ENCODE measurements around the gene RNF125. TPM values are rescaled to one million over a fixed set of nuclear protein-coding genes. Genes with fewer than 3 reads are reported as not detected.

The RNF125 gene
- total and polyA plus RNA-seq, 10 donors: 1.8 to 12.9 (median 9.1) TPM

- Histone ChIP-seq H3K27me3 (replicated peaks in 1 of 7) (no peaks in the 10 kb centered on the region), H3K9me3 (no peaks in the 10 kb centered on the region), H3K4me3 (peak overlapping the region; percentile 86 to 98 (median 94)), H3K36me3 (peaks cover 0 to 29% (median 4%) of the 10 kb centered on the region in 6 donors), H3K27ac (peak overlapping the region; percentile 98 to 100 (median 100)), H3K4me1 (peaks cover 30 to 60% (median 51%) of the 10 kb centered on the region in 6 donors)
- 0 to 2% (median 1%) methylated on average over 11 to 77 of the region's 77 CpGs for WGBS, 5 donors
- peak; percentile 100 for DNase-seq
- TF ChIP-seq POLR2AphosphoS5 (IDR thresholded peaks at IDR 0.05) (peak; percentile 88 to 94 (median 89)), POLR2A (IDR thresholded peaks at IDR 0.05) (peak in 1 of 3 donors; percentile 57), CTCF (IDR thresholded peaks at IDR 0.05 in 8 of 11, conservative IDR thresholded peaks at IDR 0.05 in 3 of 11) (peak in 1 of 11 experiments; percentile 14)
- intact Hi-C loops (cut with DNase I; ENCODE audit: low total_unique reads): no loop called here
Measured at GRCh38 chr18:32092422-32093101, 73.9 kb downstream of the RNF125 start.

- Histone ChIP-seq H3K4me1 (peaks cover 31 to 62% (median 57%) of the 10 kb centered on the region in 6 donors), H3K36me3 (peaks cover 0 to 31% (median 4%) of the 10 kb centered on the region in 6 donors), H3K4me3 (peak overlapping the region; percentile 86 to 98 (median 94)), H3K9me3 (no peaks in the 10 kb centered on the region), H3K27me3 (replicated peaks in 1 of 7) (no peaks in the 10 kb centered on the region), H3K27ac (peak overlapping the region; percentile 98 to 100 (median 100))
- intact Hi-C loops (cut with DNase I; ENCODE audit: low total_unique reads): no loop called here
- TF ChIP-seq CTCF (IDR thresholded peaks at IDR 0.05 in 8 of 11, conservative IDR thresholded peaks at IDR 0.05 in 3 of 11) (no peak), POLR2AphosphoS5 (IDR thresholded peaks at IDR 0.05) (peak in 2 of 3 donors; percentile 54 to 67), POLR2A (IDR thresholded peaks at IDR 0.05) (no peak)
- WGBS, 5 donors: 0 to 1% (median 0%) methylated on average over 13 to 32 of the region's 32 CpGs
- DNase-seq: no peak
Measured at GRCh38 chr18:32093102-32093511, 74.5 kb downstream of the RNF125 start.

DNA sequence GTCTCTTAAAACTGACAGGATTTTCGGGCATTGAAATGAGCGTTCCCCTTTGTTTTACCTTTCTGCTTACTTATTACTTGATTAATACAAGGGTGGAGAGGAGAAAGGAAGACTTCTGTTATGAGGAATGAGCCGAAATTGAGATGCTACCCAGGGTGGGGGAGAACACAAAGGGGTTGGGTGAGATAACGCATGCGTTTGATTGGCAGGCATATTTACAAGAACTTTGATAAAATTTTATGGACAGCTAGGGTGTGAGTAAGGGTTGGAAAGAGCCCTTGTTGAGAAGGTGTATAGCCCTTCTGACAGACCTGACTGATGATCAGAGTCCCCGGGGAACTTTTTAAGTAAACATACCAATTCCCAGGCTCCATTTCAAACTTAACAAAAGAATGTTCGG lies 74.9 kb downstream of the RNF125 start:
- Histone ChIP-seq H3K4me1 (peaks cover 31 to 66% (median 60%) of the 10 kb centered on the region in 6 donors), H3K36me3 (peaks cover 0 to 35% (median 4%) of the 10 kb centered on the region in 6 donors), H3K9me3 (no peaks in the 10 kb centered on the region), H3K27me3 (replicated peaks in 1 of 7) (no peaks in the 10 kb centered on the region), H3K27ac (peak overlapping the region; percentile 98 to 100 (median 100)), H3K4me3 (peak overlapping the region; percentile 86 to 98 (median 94))
- TF ChIP-seq CTCF (IDR thresholded peaks at IDR 0.05 in 8 of 11, conservative IDR thresholded peaks at IDR 0.05 in 3 of 11) (no peak), POLR2A (IDR thresholded peaks at IDR 0.05) (no peak), POLR2AphosphoS5 (IDR thresholded peaks at IDR 0.05) (no peak)
- intact Hi-C loops (cut with DNase I; ENCODE audit: low total_unique reads): no loop called here
- WGBS, 5 donors: 7 to 14% (median 12%) methylated on average over 7 of the region's 7 CpGs
- DNase-seq: no peak

DNA sequence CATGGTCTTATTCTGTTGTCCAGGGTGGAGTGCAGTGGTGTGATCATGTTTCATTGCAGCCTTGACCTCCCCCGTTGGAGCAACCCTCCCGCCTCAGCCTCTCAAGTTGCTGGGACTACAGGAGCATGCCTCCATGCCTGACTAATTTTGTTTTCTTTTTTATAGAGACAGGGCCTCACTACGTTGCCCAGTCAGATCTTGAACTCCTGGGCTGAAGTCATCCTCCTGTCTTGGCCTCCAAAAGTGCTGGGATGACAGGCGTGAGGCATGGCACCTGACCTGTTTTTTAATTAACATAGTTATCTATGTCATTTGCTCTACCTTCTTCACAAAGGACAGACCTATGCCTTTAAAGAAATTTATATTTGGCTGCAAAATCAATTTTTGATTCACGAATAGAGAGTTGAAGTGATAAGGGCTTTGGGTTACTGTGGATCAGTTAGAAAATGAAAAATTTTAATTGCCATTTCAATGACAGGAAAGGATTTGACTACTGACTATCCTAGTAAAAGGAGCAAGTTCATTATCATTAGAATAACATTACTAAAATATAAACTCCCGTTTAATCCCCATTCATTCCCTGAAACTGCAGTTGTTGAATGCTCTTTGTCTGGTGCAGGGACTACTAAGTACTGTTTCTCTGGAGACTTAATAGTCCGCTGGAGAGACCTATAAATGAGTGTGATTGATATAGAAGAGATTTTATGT lies 76.7 kb downstream of the RNF125 start:
- intact Hi-C loops (cut with DNase I; ENCODE audit: low total_unique reads): no loop called here
- Histone ChIP-seq H3K27me3 (replicated peaks in 1 of 7) (no peaks in the 10 kb centered on the region), H3K4me1 (peaks cover 31 to 85% (median 76%) of the 10 kb centered on the region in 6 donors), H3K36me3 (peaks cover 0 to 47% (median 7%) of the 10 kb centered on the region in 6 donors), H3K4me3 (peak overlapping the region in 1 of 8 donors; percentile 98), H3K9me3 (no peaks in the 10 kb centered on the region), H3K27ac (peak overlapping the region in 4 of 8 donors; percentile 98 to 100 (median 100))
- 71 to 81% (median 76%) methylated on average over 7 of the region's 7 CpGs for WGBS, 5 donors
- no peak for DNase-seq
- TF ChIP-seq POLR2AphosphoS5 (IDR thresholded peaks at IDR 0.05) (no peak), CTCF (IDR thresholded peaks at IDR 0.05 in 8 of 11, conservative IDR thresholded peaks at IDR 0.05 in 3 of 11) (no peak), POLR2A (IDR thresholded peaks at IDR 0.05) (no peak)
